ENCODE results near the gene TM9SF3. TPM values are rescaled to one million over a fixed set of nuclear protein-coding genes. Genes with fewer than 3 reads are reported as not detected.
A peak's percentile ranks its signal among the peaks of the same experiment; 100 is the strongest.

The TM9SF3 gene
- total and polyA plus RNA-seq, 8 donors: 28.6 to 343 (median 72.2) TPM

- intact Hi-C loops (cut with DNase I; ENCODE audit: low total_unique reads): loop anchor here (10.0 kb wide), 1 partner anchor 121 kb away; no protein-coding TSS in a partner anchor
- no peak for TF ChIP-seq EP300 (IDR thresholded peaks at IDR 0.05)
- TF ChIP-seq POLR2AphosphoS5 (IDR thresholded peaks at IDR 0.05): no peak
- H3K4me3 ChIP-seq: no peak overlapping the region
- no peak for DNase-seq
- no peaks in the 10 kb centered on the region for H3K36me3 ChIP-seq
- no peaks in the 10 kb centered on the region for H3K9me3 ChIP-seq
- no peak overlapping the region for H3K27ac ChIP-seq
- 63 to 74% (median 66%) methylated on average over 12 of the region's 12 CpGs for WGBS, 5 donors
- H3K27me3 ChIP-seq: peaks cover 0 to 7% (median 0%) of the 10 kb centered on the region in 3 donors
- no peaks in the 10 kb centered on the region for H3K4me1 ChIP-seq
Observed at GRCh38 chr10:96505150-96506136, 81.4 kb downstream of the TM9SF3 start.

- WGBS, 5 donors: 88 to 93% (median 89%) methylated on average over 7 of the region's 7 CpGs
- TF ChIP-seq POLR2AphosphoS5 (IDR thresholded peaks at IDR 0.05) (no peak), POLR2A (IDR thresholded peaks at IDR 0.05) (no peak), EP300 (IDR thresholded peaks at IDR 0.05) (no peak)
- TF ChIP-seq, protein P1, sequence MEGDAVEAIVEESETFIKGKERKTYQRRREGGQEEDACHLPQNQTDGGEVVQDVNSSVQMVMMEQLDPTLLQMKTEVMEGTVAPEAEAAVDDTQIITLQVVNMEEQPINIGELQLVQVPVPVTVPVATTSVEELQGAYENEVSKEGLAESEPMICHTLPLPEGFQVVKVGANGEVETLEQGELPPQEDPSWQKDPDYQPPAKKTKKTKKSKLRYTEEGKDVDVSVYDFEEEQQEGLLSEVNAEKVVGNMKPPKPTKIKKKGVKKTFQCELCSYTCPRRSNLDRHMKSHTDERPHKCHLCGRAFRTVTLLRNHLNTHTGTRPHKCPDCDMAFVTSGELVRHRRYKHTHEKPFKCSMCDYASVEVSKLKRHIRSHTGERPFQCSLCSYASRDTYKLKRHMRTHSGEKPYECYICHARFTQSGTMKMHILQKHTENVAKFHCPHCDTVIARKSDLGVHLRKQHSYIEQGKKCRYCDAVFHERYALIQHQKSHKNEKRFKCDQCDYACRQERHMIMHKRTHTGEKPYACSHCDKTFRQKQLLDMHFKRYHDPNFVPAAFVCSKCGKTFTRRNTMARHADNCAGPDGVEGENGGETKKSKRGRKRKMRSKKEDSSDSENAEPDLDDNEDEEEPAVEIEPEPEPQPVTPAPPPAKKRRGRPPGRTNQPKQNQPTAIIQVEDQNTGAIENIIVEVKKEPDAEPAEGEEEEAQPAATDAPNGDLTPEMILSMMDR (IDR thresholded peaks at IDR 0.05): no peak
- H3K27ac ChIP-seq: no peak overlapping the region
- no peaks in the 10 kb centered on the region for H3K9me3 ChIP-seq
- no peaks in the 10 kb centered on the region for H3K4me1 ChIP-seq
- peak in 1 of 2 donors; percentile 16 for DNase-seq
- intact Hi-C loops (cut with DNase I; ENCODE audit: low total_unique reads): loop anchor here (10.0 kb wide), 1 partner anchor 118 kb away; no protein-coding TSS in a partner anchor
- no peaks in the 10 kb centered on the region for H3K36me3 ChIP-seq
- no peak overlapping the region for H3K4me3 ChIP-seq
- H3K27me3 ChIP-seq: peaks cover 0 to 7% (median 0%) of the 10 kb centered on the region in 3 donors
Observed at GRCh38 chr10:96502561-96503282, 84.1 kb downstream of the TM9SF3 start.

GRCh38 chr10:96501985-96502384, 84.8 kb downstream of the TM9SF3 start:
- Histone ChIP-seq H3K4me1 (no peaks in the 10 kb centered on the region), H3K27ac (no peak overlapping the region), H3K27me3 (peaks cover 0 to 7% (median 0%) of the 10 kb centered on the region in 3 donors), H3K4me3 (no peak overlapping the region), H3K36me3 (no peaks in the 10 kb centered on the region), H3K9me3 (no peaks in the 10 kb centered on the region)
- WGBS, 5 donors: 74 to 87% (median 81%) methylated on average over 4 of the region's 4 CpGs
- TF ChIP-seq POLR2AphosphoS5 (IDR thresholded peaks at IDR 0.05): no peak
- no peak for TF ChIP-seq POLR2A (IDR thresholded peaks at IDR 0.05)
- TF ChIP-seq EP300 (IDR thresholded peaks at IDR 0.05): no peak
- TF ChIP-seq, protein P1 (IDR thresholded peaks at IDR 0.05): no peak
- intact Hi-C loops (cut with DNase I; ENCODE audit: low total_unique reads): loop anchor here (10.0 kb wide), 1 partner anchor 117 kb away; no protein-coding TSS in a partner anchor
- no peak for DNase-seq

DNA sequence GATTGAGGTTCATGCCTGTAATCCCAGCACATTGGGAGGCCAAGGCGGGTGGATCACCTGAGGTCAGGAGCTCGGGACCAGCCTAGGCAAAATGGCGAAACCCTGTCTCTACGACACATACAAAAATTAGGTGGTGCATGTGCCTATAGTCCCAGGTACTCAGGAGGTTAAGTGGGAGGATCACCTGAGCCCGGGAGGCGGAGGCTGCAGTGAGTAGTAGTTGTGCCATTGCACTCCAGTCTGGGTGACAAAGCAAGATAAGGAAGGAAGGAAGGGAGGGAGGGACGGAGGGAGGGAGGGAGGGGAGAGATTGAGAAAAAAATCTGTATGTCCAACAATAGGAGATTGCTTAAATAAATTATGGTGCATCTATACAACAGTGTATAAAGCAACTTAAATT, 86.3 kb downstream of the TM9SF3 start:
- 60 to 71% (median 67%) methylated on average over 7 of the region's 7 CpGs for WGBS, 5 donors
- Histone ChIP-seq H3K4me3 (no peak overlapping the region), H3K27me3 (peaks cover 0 to 7% (median 0%) of the 10 kb centered on the region in 3 donors), H3K9me3 (no peaks in the 10 kb centered on the region), H3K27ac (no peak overlapping the region), H3K4me1 (no peaks in the 10 kb centered on the region), H3K36me3 (no peaks in the 10 kb centered on the region)
- intact Hi-C loops (cut with DNase I; ENCODE audit: low total_unique reads): loop anchor here (10.0 kb wide), 1 partner anchor 116 kb away; no protein-coding TSS in a partner anchor
- DNase-seq: no peak
- TF ChIP-seq POLR2AphosphoS5 (IDR thresholded peaks at IDR 0.05) (no peak), EP300 (IDR thresholded peaks at IDR 0.05) (no peak)

DNA sequence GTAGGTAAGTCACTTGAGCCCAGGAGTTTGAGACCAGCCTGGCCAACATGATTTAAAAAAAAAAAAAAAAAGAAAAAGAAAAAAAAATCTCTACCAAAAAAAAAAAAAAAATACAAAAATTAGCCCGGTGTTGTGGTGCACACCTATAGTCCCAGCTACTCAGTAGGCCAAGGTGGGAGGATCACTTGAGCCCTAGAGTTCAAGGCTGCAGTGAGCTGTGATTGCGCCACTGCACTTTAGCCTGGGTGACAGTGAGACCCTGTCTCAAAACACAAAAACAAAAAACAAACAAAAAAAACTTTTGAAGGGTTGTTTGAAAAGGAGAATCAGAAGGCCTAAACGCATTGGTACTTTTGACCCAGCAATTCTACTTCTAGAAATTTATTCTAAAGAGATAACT, 86.8 kb downstream of the TM9SF3 start:
- no peaks in the 10 kb centered on the region for H3K36me3 ChIP-seq
- no peak overlapping the region for H3K4me3 ChIP-seq
- H3K27me3 ChIP-seq: peaks cover 0 to 7% (median 0%) of the 10 kb centered on the region in 3 donors
- no peak for DNase-seq
- TF ChIP-seq POLR2AphosphoS5 (IDR thresholded peaks at IDR 0.05) (no peak), POLR2A (IDR thresholded peaks at IDR 0.05) (no peak), EP300 (IDR thresholded peaks at IDR 0.05) (no peak)
- TF ChIP-seq, protein P1 (IDR thresholded peaks at IDR 0.05): no peak
- no peaks in the 10 kb centered on the region for H3K9me3 ChIP-seq
- no peaks in the 10 kb centered on the region for H3K4me1 ChIP-seq
- 91 to 99% (median 94%) methylated on average over 3 of the region's 3 CpGs for WGBS, 5 donors
- intact Hi-C loops (cut with DNase I; ENCODE audit: low total_unique reads): loop anchor here (10.0 kb wide), 1 partner anchor 115 kb away; no protein-coding TSS in a partner anchor
- no peak overlapping the region for H3K27ac ChIP-seq
